NCI-H2029 treated with DMSO at 0.1 percent for 48 hours (cell line): Measurements from ENCODE around the gene RNF126.
"Not testable (repeated sequence)": the region's sequence is repeated elsewhere in the genome, so short reads cannot be mapped to it uniquely, and the experiment has no call there.

ENCODE experiments used
- DNase-seq: peaks from one replicate; lab custom pipeline; 2025; lab: John Stamatoyannopoulos, UW

Gene RNF126

GRCh38 chr19:662962-663681 lies at the start of gene RNF126:
RNF126 (minus strand) TSS chr19:663214; CDS start chr19:663121, 93 bp downstream.
- DNase-seq, result peak; percentile 54

GRCh38 chr19:711254-711653 lies 48.2 kb upstream of the RNF126 start:
- DNase-seq, result no peak

GRCh38 chr19:710767-711166 lies 47.8 kb upstream of the RNF126 start:
- no peak for DNase-seq

- DNase-seq, result no peak
Measured at GRCh38 chr19:709965-710571, 47.1 kb upstream of the RNF126 start.

GRCh38 chr19:709196-709964 lies 46.4 kb upstream of the RNF126 start:
- no peak for DNase-seq

- DNase-seq, result no peak
Measured at GRCh38 chr19:708154-709143, 45.4 kb upstream of the RNF126 start, which contains the start of gene PALM. PALM (plus strand) TSS chr19:708935; CDS start chr19:709147, 212 bp downstream.

- no peak for DNase-seq
Measured at GRCh38 chr19:704447-704741, 41.4 kb upstream of the RNF126 start.

- no peak for DNase-seq
Measured at GRCh38 chr19:703651-704446, 40.8 kb upstream of the RNF126 start.

GRCh38 chr19:703329-703650 lies 40.3 kb upstream of the RNF126 start:
- DNase-seq, result no peak

GRCh38 chr19:702847-703246 lies 39.8 kb upstream of the RNF126 start:
- not testable (repeated sequence) for DNase-seq

- DNase-seq, result not testable (repeated sequence)
Measured at GRCh38 chr19:699885-700284, 36.9 kb upstream of the RNF126 start.

- DNase-seq, result not testable (repeated sequence)
Measured at GRCh38 chr19:698529-698928, 35.5 kb upstream of the RNF126 start.

GRCh38 chr19:695352-695949 lies 32.4 kb upstream of the RNF126 start, which contains the start of gene PRSS57:
PRSS57 (minus strand) TSS chr19:695452; CDS start chr19:695430, 22 bp downstream.
- no peak for DNase-seq

- no peak for DNase-seq
Measured at GRCh38 chr19:694481-695351, 31.7 kb upstream of the RNF126 start.

- DNase-seq, result no peak
Measured at GRCh38 chr19:690203-690602, 27.2 kb upstream of the RNF126 start.

- no peak for DNase-seq
Measured at GRCh38 chr19:688992-689391, 26.0 kb upstream of the RNF126 start.

GRCh38 chr19:688214-688613 lies 25.2 kb upstream of the RNF126 start:
- no peak for DNase-seq

GRCh38 chr19:687569-688166 lies 24.7 kb upstream of the RNF126 start:
- no peak for DNase-seq

GRCh38 chr19:686589-687297 lies 23.7 kb upstream of the RNF126 start:
- no peak for DNase-seq
